ENCODE measurements around the gene CCDC177. TPM values are rescaled to one million over a fixed set of nuclear protein-coding genes. Genes with fewer than 3 reads are reported as not detected.

CCDC177 gene
- total RNA-seq, 4 donors from 2014 or later: 0.22 TPM; not detected in 3

DNA sequence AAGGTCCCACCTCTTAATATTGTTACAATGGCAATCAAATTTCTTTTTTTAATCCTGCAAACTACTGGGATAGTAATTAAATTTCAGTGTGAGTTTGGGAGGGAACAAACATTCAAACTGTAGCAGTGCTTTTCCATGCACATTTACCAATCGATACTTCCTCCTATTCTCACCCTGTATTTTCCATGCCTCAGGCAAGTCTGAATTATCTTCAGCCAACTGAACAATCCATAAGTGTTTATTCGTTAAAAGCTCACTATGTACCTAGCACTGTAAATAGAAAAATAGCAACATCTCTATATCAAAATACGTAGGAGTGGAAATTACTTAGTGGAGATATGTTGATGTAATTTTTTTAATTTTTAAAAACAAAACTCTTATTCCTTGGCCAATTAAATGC lies 43.5 kb downstream of the CCDC177 start:
- WGBS, 2 donors: 58 to 66% methylated on average over 3 of the region's 3 CpGs
- intact Hi-C loops (cut with DNase I): no loop called here
- H3K4me1 ChIP-seq: peaks cover 4 to 31% (median 13%) of the 10 kb centered on the region in 3 donors
- H3K27ac ChIP-seq: no peak overlapping the region
- peaks cover 0 to 8% (median 0%) of the 10 kb centered on the region in 4 donors for H3K27me3 ChIP-seq
- TF ChIP-seq, protein P1, sequence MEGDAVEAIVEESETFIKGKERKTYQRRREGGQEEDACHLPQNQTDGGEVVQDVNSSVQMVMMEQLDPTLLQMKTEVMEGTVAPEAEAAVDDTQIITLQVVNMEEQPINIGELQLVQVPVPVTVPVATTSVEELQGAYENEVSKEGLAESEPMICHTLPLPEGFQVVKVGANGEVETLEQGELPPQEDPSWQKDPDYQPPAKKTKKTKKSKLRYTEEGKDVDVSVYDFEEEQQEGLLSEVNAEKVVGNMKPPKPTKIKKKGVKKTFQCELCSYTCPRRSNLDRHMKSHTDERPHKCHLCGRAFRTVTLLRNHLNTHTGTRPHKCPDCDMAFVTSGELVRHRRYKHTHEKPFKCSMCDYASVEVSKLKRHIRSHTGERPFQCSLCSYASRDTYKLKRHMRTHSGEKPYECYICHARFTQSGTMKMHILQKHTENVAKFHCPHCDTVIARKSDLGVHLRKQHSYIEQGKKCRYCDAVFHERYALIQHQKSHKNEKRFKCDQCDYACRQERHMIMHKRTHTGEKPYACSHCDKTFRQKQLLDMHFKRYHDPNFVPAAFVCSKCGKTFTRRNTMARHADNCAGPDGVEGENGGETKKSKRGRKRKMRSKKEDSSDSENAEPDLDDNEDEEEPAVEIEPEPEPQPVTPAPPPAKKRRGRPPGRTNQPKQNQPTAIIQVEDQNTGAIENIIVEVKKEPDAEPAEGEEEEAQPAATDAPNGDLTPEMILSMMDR (IDR thresholded peaks at IDR 0.05): no peak
- no peak for TF ChIP-seq POLR2A (IDR thresholded peaks at IDR 0.05)
- no peaks in the 10 kb centered on the region for H3K9me3 ChIP-seq
- DNase-seq: no peak
- H3K36me3 ChIP-seq: no peaks in the 10 kb centered on the region
- H3K4me3 ChIP-seq: no peak overlapping the region

DNA sequence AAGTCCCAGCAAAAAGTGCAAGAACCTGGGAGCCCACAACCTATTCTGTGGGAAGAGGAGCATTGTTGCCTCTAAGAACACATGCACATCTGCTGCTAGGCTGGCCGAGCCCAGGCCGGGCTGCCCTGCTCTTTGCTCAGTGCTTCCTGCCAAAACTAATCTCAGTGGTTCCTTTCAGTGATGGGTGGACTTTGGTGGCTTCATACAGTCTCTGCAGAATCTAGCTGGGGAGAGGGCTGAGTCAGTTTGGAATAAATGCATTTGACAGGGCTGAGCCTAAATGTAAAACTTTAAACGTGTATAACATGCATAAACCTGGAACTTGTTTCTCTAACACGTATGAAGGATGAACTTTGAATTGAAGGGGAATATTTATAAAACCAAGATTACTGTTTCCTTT lies 44.6 kb downstream of the CCDC177 start:
- intact Hi-C loops (cut with DNase I): no loop called here
- Histone ChIP-seq H3K27me3 (peaks cover 0 to 10% (median 0%) of the 10 kb centered on the region in 4 donors), H3K4me3 (no peak overlapping the region), H3K9me3 (no peaks in the 10 kb centered on the region), H3K4me1 (peaks cover 4 to 31% (median 13%) of the 10 kb centered on the region in 3 donors), H3K27ac (no peak overlapping the region), H3K36me3 (no peaks in the 10 kb centered on the region)
- 45 to 66% methylated on average over 4 of the region's 4 CpGs for WGBS, 2 donors
- DNase-seq: no peak
- TF ChIP-seq, protein P1 (IDR thresholded peaks at IDR 0.05): no peak
- no peak for TF ChIP-seq POLR2A (IDR thresholded peaks at IDR 0.05)

DNA sequence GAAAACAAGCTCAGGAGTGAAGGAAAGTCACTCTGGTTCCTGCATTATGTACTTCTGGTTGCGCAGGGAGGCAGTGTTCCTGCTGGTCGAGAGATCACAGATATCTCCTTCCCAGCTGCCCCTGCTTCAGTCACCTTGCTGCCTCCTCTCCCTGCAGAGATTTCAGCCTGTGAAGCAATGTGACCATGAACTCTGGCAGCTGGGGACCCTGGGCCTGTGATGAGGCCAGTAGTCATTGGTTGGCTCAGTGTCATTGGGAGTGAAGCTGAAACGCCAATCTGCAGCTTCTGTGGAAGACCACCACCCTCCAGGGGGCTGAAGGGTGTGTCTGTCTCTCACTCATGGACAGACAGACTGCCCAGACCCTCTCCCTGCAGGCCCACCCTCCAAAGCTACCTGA lies 45.1 kb downstream of the CCDC177 start:
- Histone ChIP-seq H3K36me3 (no peaks in the 10 kb centered on the region), H3K9me3 (no peaks in the 10 kb centered on the region), H3K4me3 (no peak overlapping the region), H3K27me3 (peaks cover 0 to 10% (median 0%) of the 10 kb centered on the region in 4 donors), H3K4me1 (peaks cover 4 to 31% (median 13%) of the 10 kb centered on the region in 3 donors), H3K27ac (no peak overlapping the region)
- TF ChIP-seq, protein P1 (IDR thresholded peaks at IDR 0.05): no peak
- no peak for TF ChIP-seq POLR2A (IDR thresholded peaks at IDR 0.05)
- no peak for DNase-seq
- WGBS, 2 donors: 70 to 86% methylated on average over 2 to 3 of the region's 3 CpGs
- intact Hi-C loops (cut with DNase I): no loop called here

DNA sequence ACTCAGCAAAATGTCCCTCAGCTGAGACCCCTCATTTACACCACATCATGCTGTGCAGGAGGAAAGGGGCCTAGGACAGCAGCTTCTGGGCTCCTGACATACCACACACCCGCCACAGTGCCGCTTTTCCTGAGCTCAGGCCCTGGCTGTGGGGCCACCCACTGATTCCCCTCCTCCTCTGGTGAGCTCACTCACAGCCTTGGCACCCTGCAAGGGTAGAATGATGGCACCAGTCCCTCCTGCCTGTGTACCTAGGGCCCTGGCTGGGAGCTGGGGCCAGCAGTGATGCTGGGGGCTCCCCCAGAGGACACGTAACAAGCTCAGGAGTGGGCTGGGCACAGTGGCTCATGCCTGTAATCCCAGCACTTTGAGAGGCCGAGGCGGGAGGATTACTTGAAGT lies 45.7 kb downstream of the CCDC177 start:
- Histone ChIP-seq H3K9me3 (no peaks in the 10 kb centered on the region), H3K4me1 (peaks cover 4 to 31% (median 13%) of the 10 kb centered on the region in 3 donors), H3K4me3 (no peak overlapping the region), H3K36me3 (no peaks in the 10 kb centered on the region), H3K27me3 (peaks cover 0 to 10% (median 0%) of the 10 kb centered on the region in 4 donors), H3K27ac (no peak overlapping the region)
- intact Hi-C loops (cut with DNase I): no loop called here
- 92 to 93% methylated on average over 3 of the region's 5 CpGs for WGBS, 2 donors
- no peak for TF ChIP-seq POLR2A (IDR thresholded peaks at IDR 0.05)
- TF ChIP-seq, protein P1 (IDR thresholded peaks at IDR 0.05): no peak
- no peak for DNase-seq

DNA sequence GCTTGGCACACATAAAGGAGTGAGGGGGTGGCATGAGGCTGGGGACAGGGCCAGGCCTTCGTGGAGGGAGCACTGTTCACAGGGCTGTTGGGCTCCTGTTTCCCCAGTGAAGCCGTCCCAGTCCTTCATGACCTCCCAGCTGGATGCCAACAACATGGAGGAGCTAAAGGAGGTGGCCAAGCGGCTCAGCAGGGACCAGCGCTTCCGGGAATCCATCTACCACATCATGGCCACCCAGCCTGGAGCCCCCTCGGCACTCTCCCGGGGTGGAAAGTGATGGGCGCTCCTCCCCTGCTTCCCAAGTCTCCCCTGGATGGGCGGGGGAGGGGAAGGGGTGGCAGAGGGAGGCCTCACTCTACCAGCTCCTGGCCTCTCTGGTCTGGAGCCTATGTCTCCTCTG lies 46.5 kb downstream of the CCDC177 start:
- peaks cover 0 to 10% (median 0%) of the 10 kb centered on the region in 4 donors for H3K27me3 ChIP-seq
- no peak overlapping the region for H3K4me3 ChIP-seq
- no peaks in the 10 kb centered on the region for H3K9me3 ChIP-seq
- no peak for DNase-seq
- no peak overlapping the region for H3K27ac ChIP-seq
- no peaks in the 10 kb centered on the region for H3K36me3 ChIP-seq
- intact Hi-C loops (cut with DNase I): no loop called here
- no peak for TF ChIP-seq POLR2A (IDR thresholded peaks at IDR 0.05)
- TF ChIP-seq, protein P1 (IDR thresholded peaks at IDR 0.05): no peak
- peaks cover 1 to 23% (median 9%) of the 10 kb centered on the region in 3 donors for H3K4me1 ChIP-seq
- WGBS, 2 donors: 44 to 60% methylated on average over 1 to 2 of the region's 9 CpGs

All from esophagus squamous epithelium (tissue), 5 donors.